GM23338 (cell line): ENCODE data around the gene FILIP1L. TPM values are rescaled to one million over a fixed set of nuclear protein-coding genes. Genes with fewer than 3 reads are reported as not detected.
A peak's percentile ranks its signal among the peaks of the same experiment; 100 is the strongest.

Source experiments
- ATAC-seq: fragments of 200-7000 bp; cut with Tn5 transposase; 3 replicates; pipeline ENCODE4 v1.9.1; 2020
- DNase-seq: peaks from one replicate; pipeline ENCODE4 v3.0.0-alpha.2; 2015; ENCODE audit warnings: low spot score
- H2AFZ ChIP-seq: fragments of 200-600 bp; sonication (generic); 2 replicates; pipeline ENCODE4 v1.8.0; 2016; ENCODE audit warnings: antibody characterized with exemption, mild to moderate bottlenecking, moderate library complexity
- H3F3A ChIP-seq: fragments of 200-600 bp; sonication (generic); replicated peaks from 2 replicates; pipeline ENCODE4 v1.8.0; 2017; ENCODE audit warnings: antibody characterized with exemption, mixed run types, low read depth
- H3K27ac ChIP-seq: fragments of 200-600 bp; sonication (generic); 2 replicates; pipeline ENCODE4 v1.6.1; 2016; ENCODE audit warnings: low read depth
- H3K27me3 ChIP-seq: fragments of 200-600 bp; sonication (generic); 2 replicates; pipeline ENCODE4 v1.8.0; 2016; ENCODE audit warnings: mild to moderate bottlenecking, mixed run types, moderate library complexity; ENCODE audit not compliant: insufficient read depth
- H3K36me3 ChIP-seq: fragments of 200-600 bp; sonication (generic); 2 replicates; pipeline ENCODE4 v1.8.0; 2016; ENCODE audit warnings: mild to moderate bottlenecking; ENCODE audit not compliant: insufficient read depth
- H3K4me1 ChIP-seq: fragments of 200-600 bp; sonication (generic); 2 replicates; pipeline ENCODE4 v1.8.0; 2016; ENCODE audit warnings: mild to moderate bottlenecking, moderate library complexity; ENCODE audit not compliant: insufficient read depth
- H3K4me2 ChIP-seq: fragments of 200-600 bp; sonication (generic); 2 replicates; pipeline ENCODE4 v1.7.1; 2017; ENCODE audit warnings: mixed run types
- H3K4me3 ChIP-seq: fragments of 200-600 bp; sonication (generic); 2 replicates; pipeline ENCODE4 v1.6.1; 2016; ENCODE audit warnings: mixed run types
- H3K79me2 ChIP-seq: fragments of 200-600 bp; sonication (generic); replicated peaks from 2 replicates; pipeline ENCODE4 v1.8.0; 2017; ENCODE audit warnings: mild to moderate bottlenecking; ENCODE audit not compliant: insufficient read depth
- H3K9me2 ChIP-seq: fragments of 200-600 bp; sonication (generic); 2 replicates; pipeline ENCODE4 v1.8.0; 2017; ENCODE audit not compliant: insufficient read depth
- H4K20me1 ChIP-seq: fragments of 200-600 bp; sonication (generic); replicated peaks from 2 replicates; pipeline ENCODE4 v1.8.0; 2017; ENCODE audit warnings: mild to moderate bottlenecking; ENCODE audit not compliant: insufficient read depth
- H3K27ac Mint-ChIP-seq: 2 replicates; pipeline ENCODE4 v1.8.0; 2020; ENCODE audit warnings: inconsistent platforms, mild to moderate bottlenecking, moderate library complexity, mixed read lengths
- H3K27me3 Mint-ChIP-seq: 3 replicates; pipeline ENCODE4 v1.8.0; 2022; ENCODE audit warnings: low read depth, mild to moderate bottlenecking, moderate library complexity, mixed read lengths, inconsistent platforms; ENCODE audit not compliant: insufficient read depth, poor library complexity
- H3K36me3 Mint-ChIP-seq: 3 replicates; pipeline ENCODE4 v1.8.0; 2021; ENCODE audit warnings: low read depth, mild to moderate bottlenecking, inconsistent platforms, moderate library complexity, mixed read lengths
- H3K4me1 Mint-ChIP-seq: 3 replicates; pipeline ENCODE4 v1.8.0; 2020; ENCODE audit warnings: mild to moderate bottlenecking, inconsistent platforms, mixed read lengths
- H3K4me3 Mint-ChIP-seq: 3 replicates; pipeline ENCODE4 v1.8.0; 2021; ENCODE audit warnings: moderate library complexity, mild to moderate bottlenecking, inconsistent platforms, mixed read lengths
- H3K9me3 Mint-ChIP-seq: 3 replicates; pipeline ENCODE4 v1.8.0; 2020; ENCODE audit warnings: moderate library complexity, mild to moderate bottlenecking, inconsistent platforms, mixed read lengths
- CREB1 ChIP-seq: fragments of 250-450 bp; sonication (Bioruptor Pico); IDR thresholded peaks from 2 replicates; pipeline ENCODE4 v1.5.0; 2020; ENCODE audit warnings: low read depth, mild to moderate bottlenecking, moderate library complexity
- CTCF ChIP-seq, 2 experiments: fragments of 200-600 bp in 1 of 2; sonication (generic) in 1 of 2; conservative IDR thresholded peaks; 2 replicates each; pipeline versions ENCODE4 v1.5.1 to v1.6.1; 2016 to 2017; ENCODE audit warnings: antibody characterized with exemption in 2 of 2, low read depth in 2 of 2, mild to moderate bottlenecking in 2 of 2, moderate library complexity in 1 of 2
- EZH2 ChIP-seq: fragments of 200-600 bp; sonication (generic); IDR thresholded peaks from one replicate; pipeline ENCODE4 v1.8.0; 2017; ENCODE audit warnings: antibody characterized with exemption, mild to moderate bottlenecking, low read depth; ENCODE audit not compliant: unreplicated experiment
- JUNB ChIP-seq: IDR thresholded peaks from one replicate; pipeline ENCODE4 v1.6.1; 2016; ENCODE audit warnings: antibody characterized with exemption; ENCODE audit not compliant: unreplicated experiment
- POLR2AphosphoS5 ChIP-seq: IDR thresholded peaks from 2 replicates; pipeline ENCODE4 v1.6.1; 2016; ENCODE audit warnings: antibody characterized with exemption, low read depth
- REST ChIP-seq: IDR thresholded peaks from one replicate; pipeline ENCODE4 v1.6.1; 2018; ENCODE audit warnings: antibody characterized with exemption; ENCODE audit not compliant: unreplicated experiment
- STAT1 ChIP-seq: IDR thresholded peaks from one replicate; pipeline ENCODE4 v1.6.1; 2016; ENCODE audit warnings: antibody characterized with exemption; ENCODE audit not compliant: unreplicated experiment
- ZNF114 ChIP-seq: fragments of 250-450 bp; sonication (Bioruptor Pico); IDR thresholded peaks from 2 replicates; pipeline ENCODE4 v1.5.0; 2020; ENCODE audit warnings: mild to moderate bottlenecking, moderate library complexity
- ZNF331 ChIP-seq: fragments of 250-450 bp; sonication (Bioruptor Pico); IDR thresholded peaks from 2 replicates; pipeline ENCODE4 v1.5.0; 2020; ENCODE audit warnings: low read depth, mild to moderate bottlenecking, moderate library complexity
- ZNF462 ChIP-seq: fragments of 250-450 bp; sonication (Bioruptor Pico); IDR thresholded peaks from 2 replicates; pipeline ENCODE4 v1.5.0; 2020; ENCODE audit warnings: mild to moderate bottlenecking, moderate library complexity
- polyA plus RNA-seq: library from polyadenylated mRNA; unstranded; fragments of >200 nt; fragmentation: Nextera tagmentation; extraction: Ambion mirVana; gene quantifications from 2 replicates; pipeline ENCODE4 v1.2.1, GENCODE V29; 2016
- total RNA-seq: library from RNA; depleted of rRNA; stranded (reverse); fragments of >200 nt; shearing (Covaris generic); gene quantifications from 2 replicates; pipeline ENCODE4 v1.2.3, GENCODE V29; 2014

The FILIP1L gene
- total and polyA plus RNA-seq, 2 experiments from 2014 or later, result 1.6 TPM; not detected in 1

- DNase-seq, result no peak
- Mint-ChIP-seq H3K36me3 (no peaks in the 10 kb centered on the region), H3K4me1 (peaks cover 10% of the 10 kb centered on the region; the same call in 2 of the 3 replicates), H3K27ac (peak overlapping the region; percentile 31; the same call in 1 of the 2 replicates), H3K4me3 (no peak overlapping the region), H3K9me3 (no peaks in the 10 kb centered on the region), H3K27me3 (no peaks in the 10 kb centered on the region)
- Histone ChIP-seq H3K4me3 (no peak overlapping the region), H3K27ac (no peak overlapping the region), H4K20me1 (no peaks in the 10 kb centered on the region), H3K4me1 (no peaks in the 10 kb centered on the region), H3K27me3 (no peaks in the 10 kb centered on the region), H2AFZ (no peak overlapping the region), H3K4me2 (no peak overlapping the region), H3K36me3 (no peaks in the 10 kb centered on the region), H3K79me2 (no peaks in the 10 kb centered on the region), H3K9me2 (no peaks in the 10 kb centered on the region), H3F3A (no peaks in the 10 kb centered on the region)
- no peak for ATAC-seq
- TF ChIP-seq CREB1 (CRISPR knock-in tag) (no peak), POLR2AphosphoS5 (no peak)
Observed at GRCh38 chr3:100030914-100031425, 83.3 kb downstream of the FILIP1L start.

- no peak for ATAC-seq
- TF ChIP-seq CREB1 (CRISPR knock-in tag) (no peak), REST (no peak), POLR2AphosphoS5 (no peak), ZNF462 (no peak), STAT1 (no peak), ZNF114 (no peak), JUNB (no peak), CTCF (conservative IDR thresholded peaks at IDR 0.05; ENCODE audit: low read depth in 2 of 2) (no peak), EZH2 (no peak), ZNF331 (CRISPR knock-in tag) (no peak)
Observed at GRCh38 chr3:100030346-100030745, 84.0 kb downstream of the FILIP1L start.

More at GRCh38 chr3:100030346-100030745, 84.0 kb downstream of the FILIP1L start:
- H4K20me1 ChIP-seq, result no peaks in the 10 kb centered on the region
- H3K36me3 ChIP-seq, result no peaks in the 10 kb centered on the region
- Mint-ChIP-seq H3K36me3 (no peaks in the 10 kb centered on the region), H3K27me3 (no peaks in the 10 kb centered on the region), H3K4me3 (no peak overlapping the region), H3K27ac (no peak overlapping the region), H3K9me3 (no peaks in the 10 kb centered on the region), H3K4me1 (peaks cover 10% of the 10 kb centered on the region; the same call in 2 of the 3 replicates)
- H3F3A ChIP-seq, result no peaks in the 10 kb centered on the region
- no peak overlapping the region for H3K27ac ChIP-seq
- H3K4me1 ChIP-seq, result no peaks in the 10 kb centered on the region
- no peaks in the 10 kb centered on the region for H3K79me2 ChIP-seq
- no peaks in the 10 kb centered on the region for H3K9me2 ChIP-seq
- no peak overlapping the region for H3K4me2 ChIP-seq
- DNase-seq, result no peak
- H3K4me3 ChIP-seq, result no peak overlapping the region
- no peak overlapping the region for H2AFZ ChIP-seq
- H3K27me3 ChIP-seq, result no peaks in the 10 kb centered on the region
